ENCODE results near the gene VEZF1. TPM values are rescaled to one million over a fixed set of nuclear protein-coding genes. Genes with fewer than 3 reads are reported as not detected.

The VEZF1 gene
- total RNA-seq, 1 donor from 2014 or later: 50.9 TPM

DNA sequence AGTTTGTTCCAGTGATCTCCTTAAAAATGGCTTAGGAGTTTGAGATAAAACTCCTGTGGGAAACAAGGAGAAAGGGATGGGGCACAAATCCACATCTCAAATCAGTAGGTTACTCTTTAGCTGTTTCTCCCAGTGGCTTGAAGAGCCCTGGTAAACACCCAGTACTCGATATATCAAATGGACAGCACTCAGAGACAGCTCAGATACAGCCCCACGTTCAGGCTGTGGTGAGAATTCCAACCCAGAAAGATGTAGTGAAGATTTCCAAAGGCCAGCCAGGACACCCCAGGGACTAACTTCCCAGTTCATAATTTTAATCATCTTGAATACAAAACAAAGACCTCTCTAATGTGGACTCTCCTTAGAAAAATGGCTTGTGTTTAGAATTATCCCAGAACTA lies 6.4 kb upstream of the VEZF1 start:
- H3K9me3 ChIP-seq (ENCODE audit: insufficient read depth, low read depth, low read length): no peaks in the 10 kb centered on the region

GRCh38 chr17:57993471-57994365 lies 5.7 kb upstream of the VEZF1 start:
- H3K4me3 Mint-ChIP-seq (ENCODE audit: unreplicated experiment): no peak overlapping the region
- peaks cover 39% of the 10 kb centered on the region for H3K4me1 Mint-ChIP-seq (ENCODE audit: low read depth, unreplicated experiment)
- H3K9me3 Mint-ChIP-seq (ENCODE audit: unreplicated experiment): no peaks in the 10 kb centered on the region
- H3K27me3 Mint-ChIP-seq (ENCODE audit: low read depth, unreplicated experiment): no peaks in the 10 kb centered on the region
- peaks cover 10% of the 10 kb centered on the region for H3K36me3 ChIP-seq (ENCODE audit: insufficient read depth, low read length)
- H3K9me3 ChIP-seq (ENCODE audit: insufficient read depth, low read depth, low read length): no peaks in the 10 kb centered on the region
- no peak overlapping the region for H3K9ac ChIP-seq (ENCODE audit: low read length)
- H3K36me3 Mint-ChIP-seq (ENCODE audit: low read depth, unreplicated experiment): peaks cover 2% of the 10 kb centered on the region
- H3K79me2 ChIP-seq (ENCODE audit: insufficient read depth, low read length): peaks cover 7% of the 10 kb centered on the region
- H3K27ac ChIP-seq (ENCODE audit: low read depth, low read length): no peak overlapping the region
- FAIRE-seq (no peak), DNase-seq (ENCODE audit: low read depth) (no peak)
- H4K20me1 ChIP-seq (ENCODE audit: insufficient read depth, low read length): peaks cover 14% of the 10 kb centered on the region
- no peak overlapping the region for H2AFZ ChIP-seq (ENCODE audit: low read depth, low read length)
- peaks cover 5% of the 10 kb centered on the region for H3K4me1 ChIP-seq (ENCODE audit: insufficient read depth, low read length)
- TF ChIP-seq, protein P1, sequence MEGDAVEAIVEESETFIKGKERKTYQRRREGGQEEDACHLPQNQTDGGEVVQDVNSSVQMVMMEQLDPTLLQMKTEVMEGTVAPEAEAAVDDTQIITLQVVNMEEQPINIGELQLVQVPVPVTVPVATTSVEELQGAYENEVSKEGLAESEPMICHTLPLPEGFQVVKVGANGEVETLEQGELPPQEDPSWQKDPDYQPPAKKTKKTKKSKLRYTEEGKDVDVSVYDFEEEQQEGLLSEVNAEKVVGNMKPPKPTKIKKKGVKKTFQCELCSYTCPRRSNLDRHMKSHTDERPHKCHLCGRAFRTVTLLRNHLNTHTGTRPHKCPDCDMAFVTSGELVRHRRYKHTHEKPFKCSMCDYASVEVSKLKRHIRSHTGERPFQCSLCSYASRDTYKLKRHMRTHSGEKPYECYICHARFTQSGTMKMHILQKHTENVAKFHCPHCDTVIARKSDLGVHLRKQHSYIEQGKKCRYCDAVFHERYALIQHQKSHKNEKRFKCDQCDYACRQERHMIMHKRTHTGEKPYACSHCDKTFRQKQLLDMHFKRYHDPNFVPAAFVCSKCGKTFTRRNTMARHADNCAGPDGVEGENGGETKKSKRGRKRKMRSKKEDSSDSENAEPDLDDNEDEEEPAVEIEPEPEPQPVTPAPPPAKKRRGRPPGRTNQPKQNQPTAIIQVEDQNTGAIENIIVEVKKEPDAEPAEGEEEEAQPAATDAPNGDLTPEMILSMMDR (IDR thresholded peaks at IDR 0.05; ENCODE audit: insufficient read depth, low read depth, low read length): no peak
- no peak for TF ChIP-seq EZH2 (IDR thresholded peaks at IDR 0.05; ENCODE audit: insufficient read depth, low read length)
- no peak overlapping the region for H3K4me2 ChIP-seq (ENCODE audit: low read length)
- H3K27me3 ChIP-seq (ENCODE audit: insufficient read depth, low read length): no peaks in the 10 kb centered on the region
- H3K27ac Mint-ChIP-seq (ENCODE audit: unreplicated experiment): peak overlapping the region; percentile 1
- H3K4me3 ChIP-seq (ENCODE audit: insufficient read depth, low read depth, low read length): no peak overlapping the region

More for the DNA sequence above, 6.4 kb upstream of the VEZF1 start:
- H3K27ac Mint-ChIP-seq (ENCODE audit: unreplicated experiment): peak overlapping the region; percentile 6
- peaks cover 37% of the 10 kb centered on the region for H3K4me1 Mint-ChIP-seq (ENCODE audit: low read depth, unreplicated experiment)
- DNase-seq (ENCODE audit: low read depth) (no peak), FAIRE-seq (no peak)
- H3K27ac ChIP-seq (ENCODE audit: low read depth, low read length): no peak overlapping the region
- H4K20me1 ChIP-seq (ENCODE audit: insufficient read depth, low read length): peaks cover 21% of the 10 kb centered on the region
- H3K4me2 ChIP-seq (ENCODE audit: low read length): no peak overlapping the region
- no peak overlapping the region for H3K4me3 Mint-ChIP-seq (ENCODE audit: unreplicated experiment)
- H3K9ac ChIP-seq (ENCODE audit: low read length): no peak overlapping the region
- H3K4me3 ChIP-seq (ENCODE audit: insufficient read depth, low read depth, low read length): no peak overlapping the region
- H2AFZ ChIP-seq (ENCODE audit: low read depth, low read length): no peak overlapping the region
- TF ChIP-seq, protein P1 (IDR thresholded peaks at IDR 0.05; ENCODE audit: insufficient read depth, low read depth, low read length): no peak
- TF ChIP-seq EZH2 (IDR thresholded peaks at IDR 0.05; ENCODE audit: insufficient read depth, low read length): no peak
- no peaks in the 10 kb centered on the region for H3K9me3 Mint-ChIP-seq (ENCODE audit: unreplicated experiment)
- no peaks in the 10 kb centered on the region for H3K27me3 ChIP-seq (ENCODE audit: insufficient read depth, low read length)
- H3K79me2 ChIP-seq (ENCODE audit: insufficient read depth, low read length): peaks cover 14% of the 10 kb centered on the region
- H3K36me3 ChIP-seq (ENCODE audit: insufficient read depth, low read length): peaks cover 17% of the 10 kb centered on the region
- no peaks in the 10 kb centered on the region for H3K27me3 Mint-ChIP-seq (ENCODE audit: low read depth, unreplicated experiment)
- peaks cover 4% of the 10 kb centered on the region for H3K36me3 Mint-ChIP-seq (ENCODE audit: low read depth, unreplicated experiment)
- H3K4me1 ChIP-seq (ENCODE audit: insufficient read depth, low read length): no peaks in the 10 kb centered on the region

DNA sequence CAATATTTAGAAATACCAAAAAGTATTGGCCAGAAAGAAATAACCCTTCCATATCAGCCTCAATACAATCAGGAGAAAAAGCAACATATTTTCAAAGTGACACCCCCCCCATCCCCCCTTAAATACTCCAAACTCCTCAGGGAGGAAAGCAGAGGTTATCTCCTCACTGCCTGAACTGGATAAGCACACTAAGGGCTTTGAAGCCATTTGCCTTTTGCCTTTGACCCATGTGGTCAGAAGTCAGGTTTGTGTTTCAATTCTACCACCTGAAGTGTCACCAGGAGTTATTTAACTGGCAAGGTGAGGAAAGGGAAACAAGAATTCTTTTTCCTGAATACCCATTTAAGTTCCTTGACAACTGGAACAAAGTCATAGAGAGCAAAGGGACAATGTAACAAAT lies 3.5 kb upstream of the VEZF1 start:
- peaks cover 41% of the 10 kb centered on the region for H3K4me1 Mint-ChIP-seq (ENCODE audit: low read depth, unreplicated experiment)
- Histone ChIP-seq H3K36me3 (ENCODE audit: insufficient read depth, low read length) (no peaks in the 10 kb centered on the region), H3K4me2 (ENCODE audit: low read length) (no peak overlapping the region), H3K27me3 (ENCODE audit: insufficient read depth, low read length) (no peaks in the 10 kb centered on the region), H3K4me3 (ENCODE audit: insufficient read depth, low read depth, low read length) (no peak overlapping the region), H3K27ac (ENCODE audit: low read depth, low read length) (no peak overlapping the region), H3K79me2 (ENCODE audit: insufficient read depth, low read length) (peaks cover 8% of the 10 kb centered on the region), H4K20me1 (ENCODE audit: insufficient read depth, low read length) (peaks cover 6% of the 10 kb centered on the region), H3K4me1 (ENCODE audit: insufficient read depth, low read length) (peaks cover 9% of the 10 kb centered on the region), H3K9ac (ENCODE audit: low read length) (no peak overlapping the region), H3K9me3 (ENCODE audit: insufficient read depth, low read depth, low read length) (no peaks in the 10 kb centered on the region), H2AFZ (ENCODE audit: low read depth, low read length) (no peak overlapping the region)
- no peak for DNase-seq (ENCODE audit: low read depth)
- peaks cover 2% of the 10 kb centered on the region for H3K36me3 Mint-ChIP-seq (ENCODE audit: low read depth, unreplicated experiment)
- H3K9me3 Mint-ChIP-seq (ENCODE audit: unreplicated experiment): no peaks in the 10 kb centered on the region
- no peaks in the 10 kb centered on the region for H3K27me3 Mint-ChIP-seq (ENCODE audit: low read depth, unreplicated experiment)
- FAIRE-seq: no peak
- no peak overlapping the region for H3K4me3 Mint-ChIP-seq (ENCODE audit: unreplicated experiment)
- TF ChIP-seq EZH2 (IDR thresholded peaks at IDR 0.05; ENCODE audit: insufficient read depth, low read length): no peak
- TF ChIP-seq, protein P1 (IDR thresholded peaks at IDR 0.05; ENCODE audit: insufficient read depth, low read depth, low read length): no peak
- no peak overlapping the region for H3K27ac Mint-ChIP-seq (ENCODE audit: unreplicated experiment)
